Osteoblast (primary cell): ENCODE data around the gene RYR2. TPM values are rescaled to one million over a fixed set of nuclear protein-coding genes. Genes with fewer than 3 reads are reported as not detected.

Source experiments
- DNase-seq: peaks from one replicate; pipeline ENCODE4 v3.0.0; 2011; ENCODE audit warnings: low spot score, mixed read lengths; ENCODE audit not compliant: insufficient read length; ENCODE audit errors: missing footprints
- H2AFZ ChIP-seq: 2 replicates; pipeline ENCODE4 v1.6.0; 2011; ENCODE audit warnings: mild to moderate bottlenecking, low read length
- H3K27ac ChIP-seq: 2 replicates; pipeline ENCODE4 v1.5.1; 2011; ENCODE audit warnings: mild to moderate bottlenecking, low read depth, low read length, moderate library complexity
- H3K27me3 ChIP-seq: 2 replicates; pipeline ENCODE4 v1.6.0; 2012; ENCODE audit warnings: mild to moderate bottlenecking, control low read depth, inconsistent platforms, low read length, moderate library complexity; ENCODE audit not compliant: insufficient read depth
- H3K36me3 ChIP-seq: 2 replicates; pipeline ENCODE4 v1.5.1; 2011; ENCODE audit warnings: mild to moderate bottlenecking, low read length, control low read depth, moderate library complexity; ENCODE audit not compliant: insufficient read depth
- H3K4me1 ChIP-seq: 2 replicates; pipeline ENCODE4 v1.5.1; 2011; ENCODE audit warnings: mild to moderate bottlenecking, low read length, control low read depth, moderate library complexity; ENCODE audit not compliant: insufficient read depth
- H3K4me2 ChIP-seq: 2 replicates; pipeline ENCODE4 v1.6.0; 2011; ENCODE audit warnings: mild to moderate bottlenecking, low read length; ENCODE audit not compliant: insufficient read depth
- H3K4me3 ChIP-seq: fragments of 200-600 bp; sonication (generic); 3 replicates; pipeline ENCODE4 v1.5.1; 2012; ENCODE audit warnings: mild to moderate bottlenecking, low read length, inconsistent platforms; ENCODE audit not compliant: insufficient read depth
- H3K79me2 ChIP-seq: 2 replicates; pipeline ENCODE4 v1.6.0; 2012; ENCODE audit warnings: mild to moderate bottlenecking, low read length, control low read depth, inconsistent platforms; ENCODE audit not compliant: insufficient read depth
- H3K9me3 ChIP-seq: 2 replicates; pipeline ENCODE4 v1.5.1; 2011; ENCODE audit warnings: low read depth, low read length, control low read depth
- H4K20me1 ChIP-seq: 2 replicates; pipeline ENCODE4 v1.6.0; 2012; ENCODE audit warnings: mild to moderate bottlenecking, low read length, control low read depth; ENCODE audit not compliant: insufficient read depth
- CTCF ChIP-seq: IDR thresholded peaks from 2 replicates; pipeline ENCODE4 v1.5.1; 2011; ENCODE audit warnings: mild to moderate bottlenecking, low read depth, low read length, moderate library complexity; ENCODE audit errors: extremely low read depth
- total RNA-seq: library from RNA; depleted of rRNA; stranded (reverse); fragments of >200 nt; gene quantifications from 2 replicates; pipeline ENCODE4 v1.2.3, GENCODE V29; 2012

RYR2 gene
- total RNA-seq, 1 donor = not detected

GRCh38 chr1:237503292-237503691 is 461.3 kb downstream of the RYR2 start:
- H3K27ac ChIP-seq = no peak overlapping the region
- no peaks in the 10 kb centered on the region for H3K79me2 ChIP-seq
- no peak for TF ChIP-seq CTCF
- H3K4me2 ChIP-seq = no peak overlapping the region
- no peaks in the 10 kb centered on the region for H3K4me1 ChIP-seq
- no peaks in the 10 kb centered on the region for H3K27me3 ChIP-seq
- H3K36me3 ChIP-seq = no peaks in the 10 kb centered on the region
- H3K4me3 ChIP-seq = no peak overlapping the region
- DNase-seq = no peak
- no peaks in the 10 kb centered on the region for H4K20me1 ChIP-seq
- H3K9me3 ChIP-seq = peaks cover 3% of the 10 kb centered on the region
- H2AFZ ChIP-seq = no peak overlapping the region

- no peak overlapping the region for H3K4me3 ChIP-seq
- no peaks in the 10 kb centered on the region for H3K36me3 ChIP-seq
- no peak for TF ChIP-seq CTCF
- H3K9me3 ChIP-seq = no peaks in the 10 kb centered on the region
- H3K27me3 ChIP-seq = no peaks in the 10 kb centered on the region
- no peak for DNase-seq
- no peaks in the 10 kb centered on the region for H3K79me2 ChIP-seq
- no peak overlapping the region for H3K27ac ChIP-seq
- no peak overlapping the region for H2AFZ ChIP-seq
- no peaks in the 10 kb centered on the region for H3K4me1 ChIP-seq
- no peak overlapping the region for H3K4me2 ChIP-seq
- no peaks in the 10 kb centered on the region for H4K20me1 ChIP-seq
These were observed 465.0 kb downstream of the RYR2 start for GRCh38 chr1:237507005-237507404.

GRCh38 chr1:237509748-237510147 is 467.8 kb downstream of the RYR2 start:
- Histone ChIP-seq H3K4me2 (no peak overlapping the region), H3K4me1 (no peaks in the 10 kb centered on the region), H3K9me3 (peaks cover 2% of the 10 kb centered on the region), H4K20me1 (no peaks in the 10 kb centered on the region), H2AFZ (no peak overlapping the region), H3K4me3 (no peak overlapping the region), H3K27ac (no peak overlapping the region), H3K27me3 (no peaks in the 10 kb centered on the region), H3K36me3 (no peaks in the 10 kb centered on the region), H3K79me2 (no peaks in the 10 kb centered on the region)
- no peak for DNase-seq
- no peak for TF ChIP-seq CTCF

- DNase-seq = no peak
- Histone ChIP-seq H3K4me1 (no peaks in the 10 kb centered on the region), H3K4me3 (no peak overlapping the region), H3K4me2 (no peak overlapping the region), H2AFZ (no peak overlapping the region), H4K20me1 (no peaks in the 10 kb centered on the region), H3K27ac (no peak overlapping the region), H3K9me3 (no peaks in the 10 kb centered on the region), H3K79me2 (no peaks in the 10 kb centered on the region), H3K27me3 (no peaks in the 10 kb centered on the region), H3K36me3 (no peaks in the 10 kb centered on the region)
- no peak for TF ChIP-seq CTCF
These were observed 483.1 kb downstream of the RYR2 start for GRCh38 chr1:237525102-237525501.
